H1 (cell line): ENCODE results near the gene PRXL2B. TPM values are rescaled to one million over a fixed set of nuclear protein-coding genes. Genes with fewer than 3 reads are reported as not detected.

Experiments used
- CTCF ChIA-PET: fragments of 300-600 bp; sonication (Branson Sonifier 250); formaldehyde crosslinking; loops from one replicate; lab custom pipeline; 2021; ENCODE audit not compliant: partially characterized antibody; lab: Charles Lee
- POLR2A ChIA-PET: fragments of 300-600 bp; sonication (Branson Sonifier 250); formaldehyde crosslinking; loops from one replicate; lab custom pipeline; 2021; ENCODE audit warnings: inconsistent platforms; ENCODE audit not compliant: partially characterized antibody; lab: Charles Lee
- DNase-seq, 2 experiments: peaks; one replicate each; pipeline versions ENCODE4 v3.0.0 to v3.0.0-alpha.2; 2010 to 2022; ENCODE audit warnings: low spot score in 2 of 2, low read depth in 1 of 2, mixed read lengths in 1 of 2
- FAIRE-seq: peaks from 2 replicates; lab custom pipeline; 2011; peaks lifted over from hg19 to GRCh38; lab: Jason Lieb, UNC
- H2AFZ ChIP-seq: 2 replicates; pipeline ENCODE4 v1.8.1; 2012; ENCODE audit warnings: low read length, inconsistent platforms
- H2AK5ac ChIP-seq: 2 replicates; pipeline ENCODE4 v1.6.1; 2013; ENCODE audit warnings: low read depth, low read length
- H2BK120ac ChIP-seq: replicated peaks from 2 replicates; pipeline ENCODE3; 2013; ENCODE audit warnings: low read depth, low read length, inconsistent platforms
- H2BK12ac ChIP-seq: 2 replicates; pipeline ENCODE4 v1.6.1; 2013; ENCODE audit warnings: low read depth, low read length
- H2BK15ac ChIP-seq: 2 replicates; pipeline ENCODE4 v1.6.1; 2013; ENCODE audit warnings: low read length
- H2BK20ac ChIP-seq: 2 replicates; pipeline ENCODE4 v1.6.1; 2013; ENCODE audit warnings: low read length
- H2BK5ac ChIP-seq: 2 replicates; pipeline ENCODE4 v1.6.1; 2013; ENCODE audit warnings: low read depth, low read length
- H3K14ac ChIP-seq: 2 replicates; pipeline ENCODE4 v1.6.1; 2013; ENCODE audit warnings: inconsistent platforms; ENCODE audit not compliant: insufficient read length
- H3K18ac ChIP-seq: 2 replicates; pipeline ENCODE4 v1.6.1; 2013; ENCODE audit warnings: low read length; ENCODE audit errors: extremely low read depth
- H3K23ac ChIP-seq: 2 replicates; pipeline ENCODE4 v1.6.1; 2013; ENCODE audit warnings: inconsistent platforms; ENCODE audit not compliant: insufficient read length
- H3K23me2 ChIP-seq: 2 replicates; pipeline ENCODE4 v1.6.1; 2013; ENCODE audit warnings: low read depth, low read length
- H3K27ac ChIP-seq: 2 replicates; pipeline ENCODE4 v1.6.1; 2011; ENCODE audit warnings: low read depth, low read length, inconsistent platforms
- H3K27me3 ChIP-seq, 4 experiments: replicated peaks in 1 of 4; 1 replicate in 1 of 4; 2 replicates in 3 of 4; pipeline versions ENCODE4 v1.6.1 to v1.8.1; 2011 to 2013; ENCODE audit warnings: low read length in 3 of 4, mild to moderate bottlenecking in 3 of 4, inconsistent platforms in 2 of 4, mixed read lengths in 2 of 4, moderate library complexity in 1 of 4; ENCODE audit not compliant: control insufficient read depth in 3 of 4, insufficient read depth in 3 of 4; ENCODE audit errors: extremely low read depth in 1 of 4
- H3K36me3 ChIP-seq, 4 experiments: 2 replicates each; pipeline versions ENCODE4 v1.6.1 to v1.8.1; 2011 to 2013; ENCODE audit warnings: mild to moderate bottlenecking in 4 of 4, low read length in 3 of 4, moderate library complexity in 2 of 4, control low read depth in 1 of 4, inconsistent platforms in 1 of 4; ENCODE audit not compliant: insufficient read depth in 4 of 4, control insufficient read depth in 2 of 4
- H3K4ac ChIP-seq: replicated peaks from 2 replicates; pipeline ENCODE3; 2013; ENCODE audit warnings: low read length, low read depth, mixed read lengths, inconsistent platforms; ENCODE audit not compliant: insufficient read length
- H3K4me1 ChIP-seq, 4 experiments: replicated peaks in 1 of 4; 1 replicate in 1 of 4; 2 replicates in 3 of 4; pipeline versions ENCODE4 v1.6.1 to v1.8.1; 2011 to 2013; ENCODE audit warnings: low read length in 3 of 4, inconsistent platforms in 2 of 4, mixed read lengths in 1 of 4; ENCODE audit not compliant: insufficient read depth in 4 of 4, control insufficient read depth in 3 of 4
- H3K4me2 ChIP-seq, 2 experiments: 2 replicates each; pipeline versions ENCODE4 v1.6.1 to v1.8.1; 2011 to 2013; ENCODE audit warnings: low read depth in 2 of 2, low read length in 2 of 2, control low read depth in 1 of 2, inconsistent platforms in 1 of 2, mild to moderate bottlenecking in 1 of 2; ENCODE audit not compliant: insufficient read depth in 1 of 2
- H3K4me3 ChIP-seq, 4 experiments: fragments of 200-600, 300-600 bp in 1 of 4; sonication (generic), shearing (Covaris generic), sonication (Bioruptor Twin) in 1 of 4; 2 replicates each; pipeline versions ENCODE4 v1.5.1 to v1.8.1; 2011 to 2016; ENCODE audit warnings: low read length in 4 of 4, low read depth in 3 of 4, control low read depth in 2 of 4, inconsistent platforms in 2 of 4, mild to moderate bottlenecking in 2 of 4, mixed read lengths in 1 of 4, moderate library complexity in 1 of 4; ENCODE audit not compliant: insufficient read depth in 2 of 4; ENCODE audit errors: extremely low read depth in 1 of 4
- H3K56ac ChIP-seq: replicated peaks from 2 replicates; pipeline ENCODE3; 2013; ENCODE audit warnings: low read depth, mild to moderate bottlenecking, mixed read lengths, low read length, inconsistent platforms; ENCODE audit not compliant: insufficient read length
- H3K79me1 ChIP-seq: 2 replicates; pipeline ENCODE4 v1.6.1; 2013; ENCODE audit warnings: low read depth, low read length, control low read depth
- H3K79me2 ChIP-seq, 2 experiments: 2 replicates each; pipeline versions ENCODE4 v1.6.1 to v1.8.1; 2012 to 2013; ENCODE audit warnings: low read length in 2 of 2, mild to moderate bottlenecking in 2 of 2, inconsistent platforms in 1 of 2; ENCODE audit not compliant: insufficient read depth in 2 of 2, control insufficient read depth in 1 of 2
- H3K9ac ChIP-seq, 4 experiments: replicated peaks in 1 of 4; 1 replicate in 1 of 4; 2 replicates in 3 of 4; pipeline versions ENCODE4 v1.6.1 to v1.8.1; 2011 to 2013; ENCODE audit warnings: low read depth in 3 of 4, low read length in 3 of 4, control low read depth in 2 of 4, mild to moderate bottlenecking in 2 of 4, moderate library complexity in 2 of 4, inconsistent platforms in 1 of 4; ENCODE audit errors: extremely low read depth in 1 of 4
- H3K9me3 ChIP-seq, 2 experiments: 2 replicates each; pipeline versions ENCODE4 v1.6.1 to v1.8.1; 2012 to 2013; ENCODE audit warnings: mild to moderate bottlenecking in 2 of 2, moderate library complexity in 2 of 2, control low read depth in 1 of 2, inconsistent platforms in 1 of 2, low read depth in 1 of 2, low read length in 1 of 2, mixed read lengths in 1 of 2; ENCODE audit not compliant: insufficient read depth in 2 of 2
- H4K20me1 ChIP-seq, 2 experiments: replicated peaks in 1 of 2; 2 replicates each; pipeline versions ENCODE3 to v1.8.1; 2011 to 2013; ENCODE audit warnings: inconsistent platforms in 2 of 2, low read length in 2 of 2, mild to moderate bottlenecking in 1 of 2; ENCODE audit not compliant: insufficient read depth in 2 of 2, control insufficient read depth in 1 of 2
- H4K5ac ChIP-seq: 2 replicates; pipeline ENCODE4 v1.6.1; 2013; ENCODE audit warnings: low read length, low read depth, mixed read lengths, inconsistent platforms; ENCODE audit not compliant: insufficient read length
- H4K8ac ChIP-seq: 2 replicates; pipeline ENCODE4 v1.8.0; 2013; ENCODE audit warnings: mild to moderate bottlenecking, moderate library complexity, low read length, inconsistent platforms; ENCODE audit not compliant: insufficient read depth; ENCODE audit errors: extremely low read depth
- H4K91ac ChIP-seq: replicated peaks from 2 replicates; pipeline ENCODE3; 2013; ENCODE audit warnings: low read length, mixed read lengths, inconsistent platforms; ENCODE audit not compliant: insufficient read length
- BACH1 ChIP-seq: IDR thresholded peaks from 2 replicates; pipeline ENCODE4 v1.6.1; 2012; ENCODE audit warnings: low read length, improper control_type of control experiment
- CBX8 ChIP-seq: fragments of 300-800, 300-1000 bp; sonication (generic); IDR thresholded peaks from 2 replicates; pipeline ENCODE4 v1.7.1; 2016; ENCODE audit warnings: low read depth, low read length, borderline replicate concordance
- GTF2F1 ChIP-seq: IDR thresholded peaks from 2 replicates; pipeline ENCODE4 v1.6.1; 2012; ENCODE audit warnings: low read depth, low read length, improper control_type of control experiment, borderline replicate concordance
- RNF2 ChIP-seq: fragments of 200-900, 300-1000 bp; sonication (generic); IDR thresholded peaks from 2 replicates; pipeline ENCODE4 v1.7.1; 2016; ENCODE audit warnings: borderline replicate concordance, low read depth, mild to moderate bottlenecking, antibody characterized with exemption, low read length; ENCODE audit not compliant: poor library complexity, severe bottlenecking; ENCODE audit errors: missing control alignments
- SP2 ChIP-seq: IDR thresholded peaks from 2 replicates; pipeline ENCODE4 v1.6.1; 2012; ENCODE audit warnings: mild to moderate bottlenecking, low read length, inconsistent platforms
- USF2 ChIP-seq: IDR thresholded peaks from 2 replicates; pipeline ENCODE4 v1.6.1; 2011; ENCODE audit warnings: low read length, improper control_type of control experiment
- WGBS, 2 experiments: shearing (Covaris generic) in 1 of 2; methylation state at CpG; one replicate each; pipeline versions ENCODE4 v1.1.6 to v1.1.7; 2013 to 2015; ENCODE audit warnings: low lambda C conversion rate in 2 of 2, mixed read lengths in 2 of 2, inconsistent platforms in 1 of 2, low coverage in 1 of 2, missing lambda C conversion rate in 1 of 2; ENCODE audit not compliant: insufficient replicate concordance in 2 of 2, insufficient coverage in 1 of 2, insufficient read length in 1 of 2; ENCODE audit errors: extremely low coverage in 1 of 2, missing lambda C conversion rate in 1 of 2; 5-methylcytosine and 5-hydroxymethylcytosine counted together
- polyA plus RNA-seq, 7 experiments: library from polyadenylated mRNA; depleted of rRNA in 3 of 7; stranded (reverse) in 5 of 7; unstranded in 2 of 7; fragments of >200 nt in 5 of 7; fragments of 200-250 nt in 2 of 7; gene quantifications; 1 replicate in 5 of 7; 2 replicates in 1 of 7; 4 replicates in 1 of 7; pipeline versions ENCODE4 v1.2.1 to v1.2.3, GENCODE V29; 2011 to 2013; ENCODE audit warnings: missing spikeins in 2 of 7, mixed read lengths in 2 of 7
- total RNA-seq: library from RNA; stranded (reverse); fragmentation: NEBNext Ultra II Directional; extraction: Animal tissue kit (Norgen Biotek cat#: 25700); gene quantifications from 2 replicates; pipeline ENCODE4 v1.2.1, GENCODE V29; 2021

The PRXL2B gene
- total and polyA plus RNA-seq, 2 of the 8 experiments (the other 6 are each of a cell fraction or from before 2014, with no cell fraction given): 35.3 to 46.0 TPM

GRCh38 chr1:2552189-2552588, 34.4 kb upstream of the PRXL2B start:
- Histone ChIP-seq H3K9ac (no peak overlapping the region), H2BK120ac (no peak overlapping the region), H2AFZ (no peak overlapping the region), H3K14ac (no peak overlapping the region), H4K8ac (no peak overlapping the region), H3K79me1 (no peaks in the 10 kb centered on the region), H3K23ac (no peak overlapping the region), H3K9me3 (no peaks in the 10 kb centered on the region), H4K5ac (no peak overlapping the region), H4K20me1 (no peaks in the 10 kb centered on the region), H2BK5ac (no peak overlapping the region), H3K56ac (no peak overlapping the region), H2BK12ac (no peak overlapping the region), H3K23me2 (peaks cover 2% of the 10 kb centered on the region; the same call in 1 of the 2 replicates), H2BK15ac (no peak overlapping the region), H3K4me3 (no peak overlapping the region), H3K4ac (no peak overlapping the region), H3K79me2 (no peaks in the 10 kb centered on the region), H2BK20ac (no peak overlapping the region), H3K4me1 (peaks cover 0 to 18% (median 8%) of the 10 kb centered on the region in 4 experiments; a peak in 6 of 7 replicates), H3K4me2 (no peak overlapping the region), H3K27me3 (no peaks in the 10 kb centered on the region), H3K27ac (no peak overlapping the region), H2AK5ac (no peak overlapping the region), H3K18ac (no peak overlapping the region), H4K91ac (no peak overlapping the region), H3K36me3 (no peaks in the 10 kb centered on the region)
- no peak for DNase-seq
- ChIA-PET POLR2A (no interaction called here), CTCF (no interaction called here)
- TF ChIP-seq RNF2 (no peak), CBX8 (no peak), BACH1 (no peak), USF2 (no peak), GTF2F1 (no peak), SP2 (no peak)
- WGBS, 2 experiments: 93% methylated on average over 22 of the region's 26 CpGs; no CpG with 5 or more reads in 1 of the 2 experiments
- no peak for FAIRE-seq
